Measurements from ENCODE around the gene ABLIM3. TPM values are rescaled to one million over a fixed set of nuclear protein-coding genes. Genes with fewer than 3 reads are reported as not detected.

The ABLIM3 gene
- total and polyA plus RNA-seq, 2 experiments from 2014 or later: 7.3 to 7.8 TPM

- DNase-seq (ENCODE audit: low spot score): no peak
- no peaks in the 10 kb centered on the region for H3K9me2 ChIP-seq (replicated peaks; ENCODE audit: insufficient read depth)
- 84% methylated on average over 1 of the region's 1 CpG for WGBS (ENCODE audit: low lambda C conversion rate, missing lambda C conversion rate)
- H2AFZ ChIP-seq: no peak overlapping the region
- H3K4me1 ChIP-seq (ENCODE audit: insufficient read depth): peaks cover under 1% of the 10 kb centered on the region
- no peak overlapping the region for H3K4me3 ChIP-seq
- H3K4me2 ChIP-seq: no peak overlapping the region
- no peaks in the 10 kb centered on the region for H3K27me3 ChIP-seq
- H3K9me3 ChIP-seq (ENCODE audit: low read depth): no peaks in the 10 kb centered on the region
- H4K20me1 ChIP-seq (ENCODE audit: insufficient read depth, poor library complexity, severe bottlenecking): no peaks in the 10 kb centered on the region
- peak overlapping the region; percentile 29 for H3K27ac ChIP-seq
- H3K79me2 ChIP-seq: no peaks in the 10 kb centered on the region
- H3K36me3 ChIP-seq (replicated peaks; ENCODE audit: insufficient read depth, low read depth): no peaks in the 10 kb centered on the region
- TF ChIP-seq EZH2phosphoT487 (IDR thresholded peaks at IDR 0.05; ENCODE audit: low read depth, severe bottlenecking, unreplicated experiment): no peak
- TF ChIP-seq CTCF (IDR thresholded peaks at IDR 0.05; ENCODE audit: poor library complexity): no peak
- TF ChIP-seq EZH2 (IDR thresholded peaks at IDR 0.05; ENCODE audit: borderline replicate concordance): no peak
Observed at GRCh38 chr5:149135536-149136201, 5.6 kb upstream of the ABLIM3 start.

- no peak overlapping the region for H2AFZ ChIP-seq
- H3K4me1 ChIP-seq (ENCODE audit: insufficient read depth): no peaks in the 10 kb centered on the region
- no peaks in the 10 kb centered on the region for H3K36me3 ChIP-seq (replicated peaks; ENCODE audit: insufficient read depth, low read depth)
- no peaks in the 10 kb centered on the region for H4K20me1 ChIP-seq (ENCODE audit: insufficient read depth, poor library complexity, severe bottlenecking)
- peaks cover 9% of the 10 kb centered on the region for H3K27me3 ChIP-seq
- no peaks in the 10 kb centered on the region for H3K9me2 ChIP-seq (replicated peaks; ENCODE audit: insufficient read depth)
- H3K27ac ChIP-seq: no peak overlapping the region
- H3K79me2 ChIP-seq: no peaks in the 10 kb centered on the region
- no peak for DNase-seq (ENCODE audit: low spot score)
- no peak for TF ChIP-seq CTCF (IDR thresholded peaks at IDR 0.05; ENCODE audit: poor library complexity)
- TF ChIP-seq EZH2 (IDR thresholded peaks at IDR 0.05; ENCODE audit: borderline replicate concordance): no peak
- TF ChIP-seq EZH2phosphoT487 (IDR thresholded peaks at IDR 0.05; ENCODE audit: low read depth, severe bottlenecking, unreplicated experiment): no peak
- H3K9me3 ChIP-seq (ENCODE audit: low read depth): no peaks in the 10 kb centered on the region
- no peak overlapping the region for H3K4me2 ChIP-seq
- WGBS (ENCODE audit: low lambda C conversion rate, missing lambda C conversion rate): 68% methylated on average over 7 of the region's 7 CpGs
- no peak overlapping the region for H3K4me3 ChIP-seq
Observed at GRCh38 chr5:149138182-149138923, 2.9 kb upstream of the ABLIM3 start.

DNA sequence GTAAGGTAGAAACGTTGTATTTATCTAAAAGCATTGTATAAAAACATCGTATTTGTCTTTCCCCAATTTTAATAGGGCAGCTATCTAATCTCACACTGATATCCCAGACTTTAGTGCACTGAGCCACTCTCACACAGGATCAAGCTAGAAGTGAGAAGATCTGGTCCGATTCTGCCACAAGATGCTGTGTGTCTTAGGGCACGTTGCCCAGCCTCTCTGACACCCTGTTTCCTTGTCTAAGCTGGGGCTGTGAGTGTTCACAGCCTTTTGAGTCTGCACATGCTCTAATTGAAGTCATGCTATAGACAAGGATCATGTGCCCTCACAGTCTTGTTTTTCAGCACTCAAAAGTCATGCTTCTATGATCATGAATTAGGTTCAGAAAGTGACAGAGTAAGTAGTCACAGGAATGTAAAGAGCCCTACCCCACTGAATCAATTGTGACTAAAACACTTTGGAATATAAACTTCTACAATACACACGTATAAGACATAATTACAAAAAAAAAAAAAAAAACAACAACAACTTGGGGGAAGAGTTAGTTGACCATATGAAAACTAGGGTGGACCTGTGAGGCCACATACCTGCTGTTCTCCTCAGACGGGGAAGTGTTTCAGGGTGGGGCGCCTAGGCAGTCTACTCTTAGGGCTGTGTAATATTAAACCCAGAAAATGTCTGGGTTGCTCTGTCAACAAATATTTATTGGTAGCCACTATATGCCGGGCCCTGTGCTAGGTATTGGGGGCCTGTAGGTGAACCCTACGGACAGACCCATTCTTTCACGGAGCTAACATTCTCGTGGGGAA, 893 bp upstream of the ABLIM3 start:
- no peak overlapping the region for H3K27ac ChIP-seq
- DNase-seq (ENCODE audit: low spot score): no peak

More for the DNA sequence above, 893 bp upstream of the ABLIM3 start:
- no peaks in the 10 kb centered on the region for H3K9me2 ChIP-seq (replicated peaks; ENCODE audit: insufficient read depth)
- WGBS (ENCODE audit: low lambda C conversion rate, missing lambda C conversion rate): 88% methylated on average over 11 of the region's 11 CpGs
- TF ChIP-seq EZH2 (IDR thresholded peaks at IDR 0.05; ENCODE audit: borderline replicate concordance) (no peak), CTCF (IDR thresholded peaks at IDR 0.05; ENCODE audit: poor library complexity) (no peak), EZH2phosphoT487 (IDR thresholded peaks at IDR 0.05; ENCODE audit: low read depth, severe bottlenecking, unreplicated experiment) (no peak)
- no peaks in the 10 kb centered on the region for H3K36me3 ChIP-seq (replicated peaks; ENCODE audit: insufficient read depth, low read depth)
- no peak overlapping the region for H2AFZ ChIP-seq
- H3K4me2 ChIP-seq: no peak overlapping the region
- no peaks in the 10 kb centered on the region for H4K20me1 ChIP-seq (ENCODE audit: insufficient read depth, poor library complexity, severe bottlenecking)
- H3K9me3 ChIP-seq (ENCODE audit: low read depth): no peaks in the 10 kb centered on the region
- H3K79me2 ChIP-seq: no peaks in the 10 kb centered on the region
- no peak overlapping the region for H3K4me3 ChIP-seq
- H3K4me1 ChIP-seq (ENCODE audit: insufficient read depth): no peaks in the 10 kb centered on the region
- H3K27me3 ChIP-seq: peaks cover 9% of the 10 kb centered on the region

Data from hepatocyte (in vitro differentiated cells).